GM18511 (cell line): ENCODE results near the gene TGDS.

Source experiments
- ATAC-seq: cut with Tn5 transposase; IDR thresholded peaks from one replicate; pipeline ENCODE4 v1.9.1; 2021; ENCODE audit warnings: mild to moderate bottlenecking, moderate library complexity; ENCODE audit not compliant: unreplicated experiment

The TGDS gene

GRCh38 chr13:94601446-94602431, 5.8 kb upstream of the TGDS start, which contains the start of gene GPR180:
GPR180 (plus strand) TSS chr13:94601857; CDS start chr13:94601928, 71 bp downstream.
- ATAC-seq: peak; percentile 99

- no peak for ATAC-seq
Observed at GRCh38 chr13:94599877-94600276, 3.9 kb upstream of the TGDS start.

DNA sequence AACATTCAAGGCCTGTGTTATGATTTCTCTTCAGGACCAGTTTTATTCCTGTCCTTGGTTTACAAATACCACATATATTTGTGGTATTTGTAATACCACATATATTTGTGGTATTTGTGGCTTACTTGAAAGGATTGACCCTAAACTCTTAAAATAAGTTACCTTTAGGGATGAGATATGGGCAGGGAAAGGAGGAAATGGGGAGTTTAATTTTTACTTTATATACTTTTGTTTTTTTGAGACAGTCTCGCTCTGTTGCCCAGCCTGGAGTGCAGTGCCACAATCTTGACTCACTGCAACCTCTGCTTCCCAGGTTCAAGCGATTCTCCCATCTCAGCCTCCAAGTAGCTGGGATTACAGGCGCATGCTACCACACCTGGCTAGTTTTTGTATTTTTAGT, 2.3 kb upstream of the TGDS start:
- ATAC-seq: no peak

DNA sequence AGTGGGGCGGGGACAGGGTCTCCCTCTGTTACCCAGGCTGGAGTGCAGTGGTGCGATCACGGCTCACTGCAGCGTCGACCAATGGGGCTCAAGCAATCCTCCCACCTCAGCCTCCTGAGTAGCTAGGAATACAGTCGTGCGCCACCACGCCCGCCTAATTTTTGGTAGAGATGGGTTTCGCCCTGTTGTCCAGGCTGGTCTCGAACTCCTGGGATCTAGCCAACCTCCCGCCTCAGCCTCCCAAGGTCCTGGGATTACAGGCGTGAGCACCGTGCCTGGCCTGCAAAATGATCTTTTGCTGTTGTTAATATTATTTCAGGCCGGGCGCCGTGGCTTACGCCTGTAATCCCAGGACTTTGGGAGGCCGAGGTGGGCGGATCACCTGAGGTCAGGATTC, 621 bp upstream of the TGDS start:
- no peak for ATAC-seq

DNA sequence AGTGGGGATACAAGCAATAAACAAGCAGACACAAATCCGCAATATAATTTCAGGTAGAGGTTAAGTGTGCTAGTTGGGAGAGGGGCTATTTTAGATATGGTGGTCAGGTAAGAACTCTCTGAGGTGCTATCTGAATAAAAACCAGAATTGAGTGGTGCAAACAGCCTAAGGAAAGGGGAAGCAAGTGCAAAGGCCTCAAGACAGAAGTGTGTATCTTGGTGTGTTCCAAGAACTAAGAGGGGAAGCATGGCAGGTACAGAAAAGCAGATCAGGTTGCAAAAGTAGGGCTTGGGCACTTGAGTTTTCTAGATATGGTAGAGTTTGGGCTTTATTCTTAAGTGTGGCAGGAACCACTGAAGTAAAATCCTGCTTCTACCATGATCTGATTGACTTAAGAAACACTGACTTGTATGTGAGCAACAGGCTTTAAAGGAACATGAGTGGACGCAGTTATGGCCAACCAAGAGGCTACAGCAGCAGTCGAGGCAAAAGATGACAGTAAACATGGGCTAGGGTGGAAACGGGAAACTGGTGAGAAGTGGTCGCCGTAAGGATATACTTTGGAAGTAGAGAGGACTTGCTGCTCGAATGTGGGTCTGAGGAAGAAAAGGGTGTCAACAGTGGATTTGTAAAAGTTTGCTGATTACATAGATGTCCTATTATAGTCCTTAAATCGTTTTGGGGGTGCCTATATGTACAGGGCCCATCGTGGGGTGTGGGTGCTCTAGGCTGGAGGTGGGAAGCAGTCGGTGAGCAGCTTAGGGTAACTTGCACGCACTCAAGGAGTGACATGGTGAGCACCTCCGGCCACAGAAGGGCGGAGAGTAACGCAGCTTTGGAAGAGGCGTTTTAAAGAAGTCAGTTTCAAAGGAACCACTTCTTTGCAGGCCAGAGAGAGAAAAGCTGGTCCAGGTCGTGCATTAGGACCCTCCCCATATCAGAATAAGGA, 677 bp downstream of the TGDS start:
- peak; percentile 70 for ATAC-seq

- no peak for ATAC-seq
Observed at GRCh38 chr13:94590744-94591143, 5.2 kb downstream of the TGDS start.

- ATAC-seq: no peak
Observed at GRCh38 chr13:94588541-94588940, 7.4 kb downstream of the TGDS start.

GRCh38 chr13:94586371-94586770, 9.6 kb downstream of the TGDS start:
- ATAC-seq: no peak

DNA sequence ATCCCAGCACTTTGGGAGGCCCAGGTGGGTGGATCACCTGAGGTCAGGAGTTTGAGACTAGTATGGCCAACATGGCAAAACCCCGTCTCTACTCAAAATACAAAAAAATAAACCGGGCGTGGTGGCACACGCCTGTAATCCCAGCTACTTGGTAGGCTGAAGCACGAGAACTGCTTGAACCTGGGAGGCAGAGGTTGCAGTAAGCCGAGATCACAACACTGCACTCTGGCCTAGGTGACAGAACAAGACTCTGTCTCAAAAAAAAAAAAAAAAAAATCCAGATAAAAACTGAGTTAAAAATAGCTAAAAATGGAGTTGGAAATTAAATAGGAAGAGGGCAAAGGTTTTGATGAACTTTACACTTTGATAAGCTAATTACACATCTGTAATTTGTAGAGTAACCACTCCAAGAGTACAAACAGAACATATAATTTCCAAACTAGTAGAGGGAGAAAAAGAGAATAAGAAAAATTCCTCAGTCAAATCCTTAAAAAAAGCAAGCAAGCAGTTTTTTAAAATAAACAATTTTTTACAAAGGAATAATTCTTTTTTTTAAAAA, 10.3 kb downstream of the TGDS start:
- ATAC-seq: no peak

GRCh38 chr13:94583926-94584325, 12.0 kb downstream of the TGDS start:
- ATAC-seq: no peak

- ATAC-seq: no peak
Observed at GRCh38 chr13:94579063-94579462, 16.9 kb downstream of the TGDS start.

GRCh38 chr13:94569615-94570014, 26.3 kb downstream of the TGDS start:
- no peak for ATAC-seq

- no peak for ATAC-seq
Observed at GRCh38 chr13:94568443-94568842, 27.5 kb downstream of the TGDS start.

DNA sequence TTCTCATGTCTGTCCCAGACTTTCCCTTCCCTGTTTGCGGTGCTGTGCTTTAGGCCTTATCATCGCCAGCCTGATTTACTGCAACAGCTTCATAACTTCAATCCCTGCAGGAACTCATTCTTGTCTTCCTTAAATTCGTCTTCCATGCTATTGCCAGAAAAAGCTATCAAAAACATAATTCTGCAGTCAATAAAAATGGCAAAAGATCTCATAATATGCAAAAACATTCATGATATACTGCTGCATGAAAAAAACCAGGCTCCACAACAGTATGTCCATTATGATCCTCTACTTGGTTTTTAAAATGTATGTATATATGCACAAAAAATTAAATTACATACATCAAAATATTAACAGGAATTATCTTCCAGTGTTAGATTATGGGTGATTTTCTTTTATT, 28.4 kb downstream of the TGDS start:
- ATAC-seq: no peak

- no peak for ATAC-seq
Observed at GRCh38 chr13:94561126-94561525, 34.8 kb downstream of the TGDS start.

DNA sequence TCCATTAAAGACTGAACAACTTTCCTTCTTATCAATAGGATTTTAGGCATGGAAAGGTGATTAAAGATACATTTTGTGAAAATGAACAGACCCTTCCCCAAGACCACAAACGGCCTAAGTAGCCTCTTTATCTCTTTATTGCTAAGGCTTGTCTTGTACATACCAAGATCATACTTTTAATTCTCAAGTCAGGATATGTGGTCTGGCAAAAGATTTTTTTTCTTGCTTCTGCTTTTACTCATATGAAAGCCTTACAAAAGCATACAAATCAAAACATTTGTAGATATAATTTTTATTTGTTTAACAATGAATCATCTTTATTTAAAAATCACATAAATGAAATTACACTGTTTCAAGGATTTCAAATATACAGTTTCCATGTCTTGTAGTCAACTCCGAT, 35.8 kb downstream of the TGDS start:
- no peak for ATAC-seq

DNA sequence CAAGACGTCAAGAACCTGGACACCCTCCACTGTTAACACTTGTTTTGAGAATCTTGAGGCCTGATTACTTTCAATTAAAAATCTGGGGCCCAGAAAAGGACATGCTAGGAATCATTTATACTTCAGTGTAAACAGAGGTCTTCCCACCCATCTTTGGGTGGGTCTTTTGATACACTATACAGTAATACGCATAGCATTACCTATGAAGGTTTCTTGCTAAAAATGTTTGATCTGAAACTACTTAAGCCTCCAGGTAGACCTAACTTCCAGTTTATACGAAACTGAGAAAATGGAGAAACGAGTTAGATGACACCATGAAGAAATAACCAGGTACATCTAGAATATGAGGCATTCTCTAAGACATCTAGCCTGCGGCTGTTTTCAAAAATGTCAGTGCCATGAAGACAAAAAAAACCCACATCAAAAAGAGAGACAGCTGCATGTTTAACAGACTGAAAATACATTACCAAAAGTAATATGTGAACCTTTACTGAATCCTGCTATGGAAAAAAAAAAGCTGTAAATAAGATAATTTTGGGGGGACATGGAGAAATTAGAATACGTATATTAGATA, 36.6 kb downstream of the TGDS start:
- no peak for ATAC-seq

DNA sequence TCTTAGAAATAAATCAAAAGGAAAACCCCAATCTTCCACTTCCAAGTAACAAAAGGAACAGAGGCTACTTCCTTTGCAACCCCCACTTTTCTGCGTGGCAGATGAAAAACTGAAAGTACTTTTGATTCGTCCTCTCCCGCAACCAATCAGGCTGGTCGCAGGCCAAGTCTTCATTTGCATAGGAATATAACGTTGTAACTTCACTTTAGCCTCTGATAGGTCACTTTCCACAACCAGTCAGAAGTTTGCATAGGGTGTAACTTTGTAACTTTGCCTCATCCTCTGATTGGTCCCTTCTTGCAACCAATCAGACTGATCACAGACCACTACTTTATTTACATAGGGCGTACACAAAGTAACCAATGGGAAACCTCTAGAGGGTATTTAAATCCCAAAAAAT, 37.2 kb downstream of the TGDS start:
- no peak for ATAC-seq

DNA sequence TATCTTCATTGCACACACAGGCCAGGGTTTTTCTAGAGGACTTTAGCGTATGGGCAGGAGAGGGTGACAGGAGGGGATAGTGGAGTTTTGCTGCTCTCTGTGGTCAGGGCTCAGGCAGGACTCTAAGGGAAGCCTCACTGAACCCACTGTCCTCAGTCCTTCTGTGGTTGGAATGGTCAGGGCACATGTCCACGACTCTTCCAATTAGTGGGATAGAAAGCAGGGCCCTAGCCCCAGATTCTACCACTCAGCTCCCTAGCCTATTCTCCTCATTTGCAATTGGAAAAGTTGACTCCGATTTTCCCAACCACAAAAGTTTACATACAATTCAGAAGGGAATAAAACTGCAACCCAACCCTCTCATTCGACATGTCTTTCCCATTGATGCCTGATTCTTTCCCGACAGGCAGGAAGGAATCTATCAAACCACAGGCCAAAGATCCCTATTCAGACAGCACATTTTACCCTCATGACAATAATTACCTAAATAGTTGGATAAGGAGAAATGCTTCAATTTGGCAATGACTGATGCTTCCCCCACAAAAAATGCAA, 38.2 kb downstream of the TGDS start:
- ATAC-seq: no peak

DNA sequence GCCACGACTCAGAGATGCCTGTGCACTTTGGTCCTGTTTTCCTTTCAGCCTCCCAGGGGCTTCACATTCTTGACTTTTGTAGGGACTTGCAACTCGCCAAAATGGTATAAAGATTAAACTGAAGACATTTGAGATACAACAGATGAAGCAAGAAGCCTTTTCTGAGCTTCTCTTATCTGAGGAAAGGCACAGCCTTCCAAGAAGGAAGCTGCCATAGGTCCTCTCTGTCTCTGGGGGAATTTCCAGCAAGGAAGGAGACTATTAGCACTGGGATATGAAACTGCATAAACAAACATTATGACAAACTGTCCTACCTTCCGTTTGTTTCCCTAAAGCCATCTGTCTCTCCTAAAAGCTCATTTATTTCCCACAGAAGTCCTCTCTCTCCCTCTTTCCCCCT, 39.3 kb downstream of the TGDS start:
- ATAC-seq: no peak

GRCh38 chr13:94556041-94556440, 39.9 kb downstream of the TGDS start:
- ATAC-seq: no peak
